AG04450 (cell line): ENCODE measurements around the gene OPA3. TPM values are rescaled to one million over a fixed set of nuclear protein-coding genes. Genes with fewer than 3 reads are reported as not detected.

Experiments used
- CTCF ChIA-PET: fragments of 300-600, 350-600 bp; formaldehyde crosslinking; extraction: SDS; loops from one replicate; lab custom pipeline; 2022; ENCODE audit warnings: antibody characterized with exemption, inconsistent platforms; lab: Charles Lee
- POLR2A ChIA-PET: fragments of 350-600 bp; formaldehyde crosslinking; extraction: SDS; loops from one replicate; lab custom pipeline; 2021; ENCODE audit warnings: antibody characterized with exemption, inconsistent platforms; lab: Yijun Ruan, JAX
- DNase-seq: peaks from one replicate; pipeline ENCODE4 v3.0.0-alpha.2; 2011; ENCODE audit warnings: low read depth, low spot score
- H3K27ac ChIP-seq: one replicate; pipeline ENCODE4 v1.5.1; 2012; ENCODE audit warnings: low read depth, low read length, control low read depth
- H3K27me3 ChIP-seq: one replicate; pipeline ENCODE4 v1.6.0; 2012; ENCODE audit warnings: low read length; ENCODE audit not compliant: control insufficient read depth, insufficient read depth
- H3K4me3 ChIP-seq: 2 replicates; pipeline ENCODE4 v1.5.1; 2011; ENCODE audit warnings: mild to moderate bottlenecking, low read depth, low read length, control low read depth
- H3K9me3 ChIP-seq: 2 replicates; pipeline ENCODE4 v1.5.1; 2012; ENCODE audit warnings: low read length; ENCODE audit not compliant: control insufficient read depth, insufficient read depth
- polyA plus RNA-seq: library from polyadenylated mRNA; depleted of rRNA; stranded (reverse); fragments of >200 nt; gene quantifications from 2 replicates; pipeline ENCODE4 v1.2.3, GENCODE V29; 2011
- TF ChIP-seq, protein P1 (sequence below): IDR thresholded peaks from 2 replicates; pipeline ENCODE4 v1.5.1; 2011; ENCODE audit warnings: low read depth, low read length, control low read depth, inconsistent platforms

OPA3 gene
- polyA plus RNA-seq, 1 experiment = 12.2 TPM

DNA sequence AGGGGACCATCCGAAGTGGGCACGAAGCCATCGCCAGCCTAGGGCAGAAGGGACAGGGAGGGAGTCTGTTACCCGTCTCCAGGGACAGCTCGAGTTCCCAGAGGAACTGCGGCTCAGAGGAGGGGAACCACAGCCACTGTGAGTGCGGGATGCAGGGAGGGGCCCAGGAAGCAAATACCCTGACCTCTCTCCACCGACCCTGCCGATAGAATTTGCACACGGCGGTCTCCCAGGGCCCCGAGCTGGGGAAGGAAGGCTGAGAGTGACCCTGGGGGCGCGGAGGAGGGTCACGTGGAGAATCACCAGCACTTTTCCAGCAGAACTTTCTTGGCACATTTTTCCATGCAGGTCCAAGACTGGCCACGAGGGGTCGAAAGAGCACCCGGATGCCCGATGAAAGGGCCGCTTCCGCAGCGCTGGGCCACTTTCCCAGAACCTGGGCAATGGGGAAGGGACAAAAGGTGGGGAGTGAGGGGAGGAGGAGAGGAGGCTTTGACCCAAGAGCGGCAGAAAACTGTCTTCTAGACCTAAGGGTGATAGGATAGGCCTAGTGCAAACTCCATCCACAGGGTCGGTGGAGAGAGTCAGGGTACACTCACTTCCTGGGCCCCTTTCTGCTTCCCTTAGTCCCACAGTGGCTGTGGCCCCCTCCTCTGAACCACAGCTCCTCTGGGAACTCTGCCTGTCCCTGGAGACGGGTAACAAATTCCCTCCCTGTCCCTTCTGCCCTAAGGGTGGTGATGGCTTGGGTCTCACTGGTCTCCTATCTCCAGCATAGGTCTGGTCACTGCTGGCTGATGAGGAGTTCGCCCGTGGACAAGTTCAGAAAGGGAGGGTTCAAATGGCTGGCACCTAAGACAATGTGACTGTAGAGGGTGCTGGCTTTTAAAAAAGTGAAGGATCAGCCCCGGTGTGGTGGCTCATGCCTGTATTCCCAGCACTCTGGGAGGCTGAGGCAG, 22.7 kb upstream of the OPA3 start:
- ChIA-PET POLR2A (interaction anchor here (0.9 kb wide), 1 partner anchor 34 kb away, joined by 3 read pairs; no protein-coding TSS in a partner anchor), CTCF (interaction anchor here (0.6 to 3.3 kb wide), 4 partner anchors 31 to 73 kb away, joined by 3 to 16 read pairs (median 4); no protein-coding TSS in a partner anchor)
- no peak overlapping the region for H3K27ac ChIP-seq
- DNase-seq = peak; percentile 30
- peak overlapping the region; percentile 41 for H3K4me3 ChIP-seq
- TF ChIP-seq, protein P1, sequence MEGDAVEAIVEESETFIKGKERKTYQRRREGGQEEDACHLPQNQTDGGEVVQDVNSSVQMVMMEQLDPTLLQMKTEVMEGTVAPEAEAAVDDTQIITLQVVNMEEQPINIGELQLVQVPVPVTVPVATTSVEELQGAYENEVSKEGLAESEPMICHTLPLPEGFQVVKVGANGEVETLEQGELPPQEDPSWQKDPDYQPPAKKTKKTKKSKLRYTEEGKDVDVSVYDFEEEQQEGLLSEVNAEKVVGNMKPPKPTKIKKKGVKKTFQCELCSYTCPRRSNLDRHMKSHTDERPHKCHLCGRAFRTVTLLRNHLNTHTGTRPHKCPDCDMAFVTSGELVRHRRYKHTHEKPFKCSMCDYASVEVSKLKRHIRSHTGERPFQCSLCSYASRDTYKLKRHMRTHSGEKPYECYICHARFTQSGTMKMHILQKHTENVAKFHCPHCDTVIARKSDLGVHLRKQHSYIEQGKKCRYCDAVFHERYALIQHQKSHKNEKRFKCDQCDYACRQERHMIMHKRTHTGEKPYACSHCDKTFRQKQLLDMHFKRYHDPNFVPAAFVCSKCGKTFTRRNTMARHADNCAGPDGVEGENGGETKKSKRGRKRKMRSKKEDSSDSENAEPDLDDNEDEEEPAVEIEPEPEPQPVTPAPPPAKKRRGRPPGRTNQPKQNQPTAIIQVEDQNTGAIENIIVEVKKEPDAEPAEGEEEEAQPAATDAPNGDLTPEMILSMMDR = peak; percentile 94
- peaks cover 4% of the 10 kb centered on the region for H3K27me3 ChIP-seq
- no peaks in the 10 kb centered on the region for H3K9me3 ChIP-seq

DNA sequence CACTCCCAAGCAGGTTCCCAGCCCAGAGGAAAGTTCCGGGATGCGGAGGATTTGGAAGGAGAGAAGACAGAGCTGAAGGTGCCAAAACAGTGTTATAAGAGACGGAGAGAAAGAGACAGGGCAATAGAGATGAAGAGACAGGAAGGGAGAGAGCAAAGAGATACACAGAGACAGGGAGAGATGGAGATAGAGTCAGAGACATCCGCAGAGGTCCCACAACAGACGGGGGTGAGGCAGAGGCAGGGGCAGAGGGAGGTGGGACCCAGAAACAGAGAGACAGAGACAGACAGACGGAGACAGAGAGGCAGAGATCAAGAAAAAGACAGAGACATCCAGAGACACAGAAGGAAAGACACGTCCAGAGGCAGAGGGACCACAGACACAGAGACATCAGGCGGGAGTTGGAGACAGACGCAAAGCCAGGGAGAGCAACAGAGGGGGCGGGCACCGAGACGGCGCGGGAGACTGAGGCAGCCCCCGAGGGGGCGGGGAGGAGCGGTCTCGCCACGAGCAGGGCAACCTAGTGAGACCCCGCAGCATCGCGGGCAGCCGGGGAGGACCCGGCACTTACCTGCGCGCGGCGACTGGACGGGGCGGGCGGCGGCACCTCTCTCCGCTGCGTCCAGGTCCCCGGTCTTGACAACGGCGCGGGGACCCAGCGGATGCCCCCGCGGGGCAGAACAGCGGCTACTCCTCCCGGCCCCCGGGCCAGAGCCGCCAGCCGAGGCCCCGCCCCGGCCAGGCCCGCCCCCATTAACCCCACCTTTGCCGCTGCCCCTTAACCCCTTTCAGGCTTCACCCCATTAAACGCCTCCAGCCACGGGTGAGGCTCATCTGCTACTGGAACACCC, 17.1 kb upstream of the OPA3 start, which contains the start of gene GPR4:
GPR4 (minus strand) TSS at position 689 of the 851 bp plus-strand sequence. CDS start 10,346 bp downstream, outside the sequence.
- no peak within 1 kb of the TSS for H3K27ac ChIP-seq
- ChIA-PET CTCF (interaction anchor here (0.9 to 1.4 kb wide), 2 partner anchors 40 to 43 kb away, joined by 3 read pairs; no protein-coding TSS in a partner anchor), POLR2A (no interaction called here)
- TF ChIP-seq, protein P1 = no peak
- no peak for DNase-seq
- no peaks in the 10 kb centered on the region; the same call in 1 of the 2 replicates for H3K9me3 ChIP-seq
- no peak within 1 kb of the TSS for H3K4me3 ChIP-seq
- peaks cover 44% of the 10 kb centered on the region for H3K27me3 ChIP-seq

DNA sequence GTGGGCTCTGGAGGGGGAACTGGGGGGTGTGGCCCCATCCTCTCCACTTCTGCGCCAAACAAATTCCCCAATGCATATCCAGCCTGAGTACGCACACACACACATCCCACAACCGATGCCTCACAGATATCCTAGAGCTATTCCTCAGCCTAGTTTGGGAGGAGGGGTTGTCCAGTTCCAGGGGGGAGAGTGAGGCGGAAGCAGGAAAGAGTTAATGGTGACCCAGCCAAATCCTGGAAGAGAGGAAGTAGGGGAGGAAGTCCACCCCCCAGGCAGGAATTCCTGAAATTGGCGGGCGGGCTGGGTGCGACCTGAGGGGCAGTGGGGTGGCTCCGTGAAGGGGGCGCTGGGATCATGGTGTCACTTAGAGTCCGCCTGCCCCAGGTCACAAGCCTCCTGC, 16.5 kb upstream of the OPA3 start:
- Histone ChIP-seq H3K4me3 (no peak overlapping the region), H3K9me3 (no peaks in the 10 kb centered on the region; the same call in 1 of the 2 replicates), H3K27me3 (peaks cover 44% of the 10 kb centered on the region), H3K27ac (no peak overlapping the region)
- DNase-seq = no peak
- TF ChIP-seq, protein P1 = no peak
- ChIA-PET POLR2A (no interaction called here), CTCF (interaction anchor here (0.9 to 1.4 kb wide), 2 partner anchors 41 to 43 kb away, joined by 3 read pairs; no protein-coding TSS in a partner anchor)

DNA sequence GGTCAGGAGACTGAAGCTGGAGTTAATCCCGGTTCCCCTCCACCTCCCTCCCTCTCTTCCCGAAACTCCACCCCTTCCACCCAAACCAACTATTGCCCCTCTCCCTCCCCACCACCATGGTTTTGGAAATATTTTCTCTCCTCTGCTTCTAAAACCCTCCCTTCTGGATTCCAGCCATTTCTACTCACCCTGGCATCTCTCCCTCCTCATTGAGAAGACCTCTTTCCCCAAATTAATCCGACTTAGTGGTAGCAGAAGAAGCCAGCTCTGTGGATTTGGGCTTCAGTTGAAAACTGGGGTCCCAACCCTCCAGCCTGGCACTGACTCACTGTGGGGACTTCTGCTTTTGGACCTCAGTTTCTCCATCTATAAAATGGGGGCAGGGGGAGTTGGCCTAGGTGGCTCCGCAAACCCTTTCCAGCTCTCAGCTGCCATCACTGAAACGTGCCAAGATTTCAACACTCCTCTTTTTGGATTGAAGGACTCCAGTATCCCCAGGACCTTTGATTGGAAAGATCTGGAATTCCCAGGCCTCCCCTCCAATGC, 15.8 kb upstream of the OPA3 start:
- ChIA-PET CTCF (interaction anchor here (0.9 to 1.4 kb wide), 2 partner anchors 42 kb away, joined by 3 read pairs; no protein-coding TSS in a partner anchor), POLR2A (no interaction called here)
- no peaks in the 10 kb centered on the region; the same call in 1 of the 2 replicates for H3K9me3 ChIP-seq
- H3K27me3 ChIP-seq = peaks cover 46% of the 10 kb centered on the region
- H3K27ac ChIP-seq = no peak overlapping the region
- DNase-seq = no peak
- TF ChIP-seq, protein P1 = no peak
- H3K4me3 ChIP-seq = no peak overlapping the region
